ENCODE measurements around the gene MOB3A. TPM values are rescaled to one million over a fixed set of nuclear protein-coding genes. Genes with fewer than 3 reads are reported as not detected.
"Not testable (repeated sequence)": the region's sequence is repeated elsewhere in the genome, so short reads cannot be mapped to it uniquely, and the experiment has no call there.

The MOB3A gene
- total RNA-seq, 1 donor, result 34.0 TPM

DNA sequence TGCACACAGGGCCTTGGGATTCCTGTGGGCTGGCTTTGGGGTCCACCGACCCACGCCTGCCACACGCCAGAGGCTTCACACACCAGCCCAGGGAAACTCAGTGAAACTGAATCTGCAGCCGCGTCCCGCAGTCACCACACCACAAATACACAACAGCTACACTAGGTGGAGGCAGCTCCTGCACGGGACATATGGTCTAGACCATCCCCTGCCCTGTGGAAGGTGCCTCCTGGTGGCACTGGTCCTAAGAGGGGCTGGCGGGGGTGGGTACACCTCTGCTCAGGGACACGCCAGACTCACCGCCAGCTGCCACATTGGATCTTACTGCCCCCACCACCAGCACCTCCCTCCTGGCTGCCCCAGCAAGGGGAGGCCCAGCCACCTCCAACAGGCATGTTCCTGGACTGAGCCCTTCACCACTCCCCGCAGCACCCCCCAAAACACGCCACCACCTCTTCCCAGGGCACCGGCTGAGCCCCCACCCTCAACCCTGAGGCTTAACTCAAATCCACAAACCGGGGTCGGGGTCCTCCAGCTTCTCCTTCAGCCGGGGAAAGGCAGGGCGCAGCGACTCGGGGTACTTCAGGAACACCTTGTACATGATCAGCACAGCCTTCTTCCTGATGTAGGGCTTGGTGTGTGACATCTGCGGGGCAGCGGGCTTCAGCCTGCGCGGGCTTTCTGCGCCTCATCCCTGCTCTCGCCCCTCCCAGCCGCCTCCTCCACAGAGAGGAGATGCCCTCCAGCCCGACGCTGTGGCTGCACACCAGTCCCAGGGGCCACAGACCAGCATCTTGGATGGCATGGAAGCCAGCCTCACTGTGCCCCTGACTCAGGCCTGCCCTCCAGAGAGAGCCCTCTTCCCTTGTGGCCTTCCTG is 34.0 kb upstream of the MOB3A start:
- Histone ChIP-seq H3K4me3 (ENCODE audit: insufficient read depth, low read length) (no peak overlapping the region), H2AFZ (ENCODE audit: low read length) (no peak overlapping the region), H3K4me1 (ENCODE audit: insufficient read depth, low read length) (no peaks in the 10 kb centered on the region), H4K20me1 (ENCODE audit: insufficient read depth, low read length) (peaks cover 46% of the 10 kb centered on the region), H3K27me3 (ENCODE audit: insufficient read depth, low read length) (no peaks in the 10 kb centered on the region), H3K36me3 (ENCODE audit: insufficient read depth, low read length) (peaks cover 59% of the 10 kb centered on the region), H3K9me3 (ENCODE audit: low read depth, low read length) (no peaks in the 10 kb centered on the region), H3K27ac (ENCODE audit: low read depth, low read length) (no peak overlapping the region), H3K4me2 (ENCODE audit: insufficient read depth, low read length) (no peak overlapping the region), H3K79me2 (ENCODE audit: insufficient read depth, low read length) (peaks cover 67% of the 10 kb centered on the region)
- no peak for DNase-seq (ENCODE audit: insufficient read length, low spot score, missing footprints)
- TF ChIP-seq, protein P1, sequence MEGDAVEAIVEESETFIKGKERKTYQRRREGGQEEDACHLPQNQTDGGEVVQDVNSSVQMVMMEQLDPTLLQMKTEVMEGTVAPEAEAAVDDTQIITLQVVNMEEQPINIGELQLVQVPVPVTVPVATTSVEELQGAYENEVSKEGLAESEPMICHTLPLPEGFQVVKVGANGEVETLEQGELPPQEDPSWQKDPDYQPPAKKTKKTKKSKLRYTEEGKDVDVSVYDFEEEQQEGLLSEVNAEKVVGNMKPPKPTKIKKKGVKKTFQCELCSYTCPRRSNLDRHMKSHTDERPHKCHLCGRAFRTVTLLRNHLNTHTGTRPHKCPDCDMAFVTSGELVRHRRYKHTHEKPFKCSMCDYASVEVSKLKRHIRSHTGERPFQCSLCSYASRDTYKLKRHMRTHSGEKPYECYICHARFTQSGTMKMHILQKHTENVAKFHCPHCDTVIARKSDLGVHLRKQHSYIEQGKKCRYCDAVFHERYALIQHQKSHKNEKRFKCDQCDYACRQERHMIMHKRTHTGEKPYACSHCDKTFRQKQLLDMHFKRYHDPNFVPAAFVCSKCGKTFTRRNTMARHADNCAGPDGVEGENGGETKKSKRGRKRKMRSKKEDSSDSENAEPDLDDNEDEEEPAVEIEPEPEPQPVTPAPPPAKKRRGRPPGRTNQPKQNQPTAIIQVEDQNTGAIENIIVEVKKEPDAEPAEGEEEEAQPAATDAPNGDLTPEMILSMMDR (IDR thresholded peaks at IDR 0.05; ENCODE audit: extremely low read depth, low read depth, low read length), result no peak

DNA sequence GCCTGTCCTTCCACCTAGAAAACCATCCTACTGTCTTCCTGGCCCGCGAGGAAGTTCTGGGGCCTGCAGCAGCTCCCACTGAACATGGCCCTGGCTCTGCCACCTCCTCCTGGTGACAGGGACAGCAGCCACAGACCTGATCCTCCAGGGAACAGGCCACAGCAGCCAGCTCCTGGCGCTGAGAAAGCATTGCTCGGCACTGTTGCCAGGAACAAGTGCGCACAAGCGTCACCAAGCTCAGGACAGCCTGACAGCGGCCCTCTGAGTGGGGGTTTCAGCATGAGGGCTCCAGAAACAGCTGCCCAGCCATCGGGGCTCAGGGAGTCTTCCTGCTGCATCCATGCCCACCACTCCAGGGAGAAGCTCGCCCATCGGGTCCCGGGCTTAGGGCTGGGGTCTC is 33.4 kb upstream of the MOB3A start:
- H3K9me3 ChIP-seq (ENCODE audit: low read depth, low read length), result no peaks in the 10 kb centered on the region
- TF ChIP-seq, protein P1 (IDR thresholded peaks at IDR 0.05; ENCODE audit: extremely low read depth, low read depth, low read length), result no peak
- no peak overlapping the region for H3K4me3 ChIP-seq (ENCODE audit: insufficient read depth, low read length)
- H3K36me3 ChIP-seq (ENCODE audit: insufficient read depth, low read length), result peaks cover 64% of the 10 kb centered on the region
- peaks cover 46% of the 10 kb centered on the region for H4K20me1 ChIP-seq (ENCODE audit: insufficient read depth, low read length)
- no peaks in the 10 kb centered on the region for H3K4me1 ChIP-seq (ENCODE audit: insufficient read depth, low read length)
- H3K79me2 ChIP-seq (ENCODE audit: insufficient read depth, low read length), result peaks cover 67% of the 10 kb centered on the region
- no peak overlapping the region for H3K27ac ChIP-seq (ENCODE audit: low read depth, low read length)
- H3K4me2 ChIP-seq (ENCODE audit: insufficient read depth, low read length), result no peak overlapping the region
- DNase-seq (ENCODE audit: insufficient read length, low spot score, missing footprints), result no peak
- no peaks in the 10 kb centered on the region for H3K27me3 ChIP-seq (ENCODE audit: insufficient read depth, low read length)
- H2AFZ ChIP-seq (ENCODE audit: low read length), result no peak overlapping the region

DNA sequence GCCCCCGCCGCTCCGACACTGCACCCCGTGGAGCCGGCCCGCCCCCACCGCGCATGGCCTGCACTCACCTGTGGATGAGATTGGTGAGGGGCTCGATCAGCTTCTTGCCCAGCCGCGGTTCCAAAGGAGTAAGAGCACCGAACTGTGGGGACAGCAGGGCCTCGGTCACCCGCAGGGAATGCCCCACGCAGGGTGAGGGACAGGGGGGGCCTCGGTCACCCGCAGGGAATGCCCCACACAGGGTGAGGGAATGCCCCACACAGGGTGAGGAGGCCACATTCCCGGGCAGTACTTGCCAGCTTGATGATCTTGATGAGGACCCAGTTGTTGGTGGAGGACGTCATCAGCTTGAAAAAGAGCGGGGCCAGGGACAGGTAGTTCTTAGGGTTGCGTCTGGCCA is 32.9 kb upstream of the MOB3A start:
- Histone ChIP-seq H2AFZ (ENCODE audit: low read length) (no peak overlapping the region), H3K4me2 (ENCODE audit: insufficient read depth, low read length) (no peak overlapping the region), H3K4me1 (ENCODE audit: insufficient read depth, low read length) (no peaks in the 10 kb centered on the region), H3K79me2 (ENCODE audit: insufficient read depth, low read length) (peaks cover 70% of the 10 kb centered on the region), H3K27ac (ENCODE audit: low read depth, low read length) (no peak overlapping the region), H3K9me3 (ENCODE audit: low read depth, low read length) (no peaks in the 10 kb centered on the region), H3K4me3 (ENCODE audit: insufficient read depth, low read length) (no peak overlapping the region), H3K36me3 (ENCODE audit: insufficient read depth, low read length) (peaks cover 69% of the 10 kb centered on the region), H4K20me1 (ENCODE audit: insufficient read depth, low read length) (peaks cover 49% of the 10 kb centered on the region), H3K27me3 (ENCODE audit: insufficient read depth, low read length) (no peaks in the 10 kb centered on the region)
- DNase-seq (ENCODE audit: insufficient read length, low spot score, missing footprints), result no peak
- TF ChIP-seq, protein P1 (IDR thresholded peaks at IDR 0.05; ENCODE audit: extremely low read depth, low read depth, low read length), result no peak

DNA sequence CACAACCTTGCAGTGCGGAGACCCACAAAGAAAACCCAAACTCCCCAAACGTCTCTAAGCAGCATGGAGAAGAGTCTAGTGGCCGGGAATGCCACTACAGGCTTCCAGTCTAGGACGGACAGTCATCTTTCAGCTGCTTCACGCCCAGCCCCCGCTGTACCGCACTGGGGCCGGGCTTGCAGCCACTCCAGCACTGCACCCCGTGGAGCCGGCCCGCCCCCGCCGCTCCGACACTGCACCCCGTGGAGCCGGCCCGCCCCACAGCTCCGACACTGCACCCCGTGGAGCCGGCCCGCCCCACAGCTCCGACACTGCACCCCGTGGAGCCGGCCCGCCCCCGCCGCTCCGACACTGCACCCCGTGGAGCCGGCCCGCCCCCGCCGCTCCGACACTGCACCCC is 32.1 kb upstream of the MOB3A start:
- H4K20me1 ChIP-seq (ENCODE audit: insufficient read depth, low read length), result peaks cover 56% of the 10 kb centered on the region
- not testable (repeated sequence) for H3K4me3 ChIP-seq (ENCODE audit: insufficient read depth, low read length)

More for the DNA sequence above, 32.1 kb upstream of the MOB3A start:
- H3K4me2 ChIP-seq (ENCODE audit: insufficient read depth, low read length); H3K27ac ChIP-seq (ENCODE audit: low read depth, low read length); H3K4me1 ChIP-seq (ENCODE audit: insufficient read depth, low read length); DNase-seq (ENCODE audit: insufficient read length, low spot score, missing footprints); H2AFZ ChIP-seq (ENCODE audit: low read length); H3K27me3 ChIP-seq (ENCODE audit: insufficient read depth, low read length); H3K9me3 ChIP-seq (ENCODE audit: low read depth, low read length): not testable (repeated sequence)
- peaks cover 73% of the 10 kb centered on the region for H3K79me2 ChIP-seq (ENCODE audit: insufficient read depth, low read length)
- peaks cover 76% of the 10 kb centered on the region for H3K36me3 ChIP-seq (ENCODE audit: insufficient read depth, low read length)
